Kidney (tissue), 14 donors: ENCODE results near the gene SIVA1. TPM values are rescaled to one million over a fixed set of nuclear protein-coding genes. Genes with fewer than 3 reads are reported as not detected.

Source experiments
- DNase-seq, 5 donors: peaks; one replicate each; pipeline ENCODE4 v3.0.0-alpha.2; 2013 to 2020
- FAIRE-seq: peaks from 2 replicates; lab custom pipeline; 2012; peaks lifted over from hg19 to GRCh38; lab: Jason Lieb, UNC
- H3K27ac ChIP-seq, 2 donors: one replicate each; pipeline ENCODE4 v1.7.0; 2013; ENCODE audit warnings: low read depth in 2 of 2, low read length in 2 of 2, inconsistent platforms in 1 of 2
- H3K27me3 ChIP-seq: one replicate; pipeline ENCODE4 v1.7.1; 2013; ENCODE audit warnings: low read length, inconsistent platforms; ENCODE audit not compliant: control insufficient read depth, insufficient read depth
- H3K36me3 ChIP-seq, 3 donors: one replicate each; pipeline versions ENCODE4 v1.7.0 to v1.7.1; 2013; ENCODE audit warnings: low read length in 3 of 3, control low read depth in 1 of 3, inconsistent platforms in 1 of 3; ENCODE audit not compliant: insufficient read depth in 3 of 3, control insufficient read depth in 2 of 3
- H3K4me1 ChIP-seq, 3 donors: one replicate each; pipeline versions ENCODE4 v1.7.0 to v1.7.1; 2013; ENCODE audit warnings: low read length in 3 of 3, inconsistent platforms in 1 of 3, low read depth in 1 of 3; ENCODE audit not compliant: control insufficient read depth in 2 of 3, insufficient read depth in 2 of 3
- H3K4me3 ChIP-seq, 3 donors: one replicate each; pipeline versions ENCODE4 v1.7.0 to v1.8.1; 2013; ENCODE audit warnings: low read length in 3 of 3, control low read depth in 1 of 3, inconsistent platforms in 1 of 3
- H3K9ac ChIP-seq, 3 donors: one replicate each; pipeline versions ENCODE4 v1.7.0 to v1.7.1; 2013; ENCODE audit warnings: low read length in 3 of 3, control low read depth in 1 of 3, inconsistent platforms in 1 of 3
- H3K9me3 ChIP-seq, 3 donors: one replicate each; pipeline versions ENCODE4 v1.7.0 to v1.7.1; 2013; ENCODE audit warnings: low read length in 3 of 3, control low read depth in 1 of 3, inconsistent platforms in 1 of 3; ENCODE audit not compliant: control insufficient read depth in 2 of 3, insufficient read depth in 1 of 3
- CTCF ChIP-seq: IDR thresholded peaks from 3 replicates; pipeline ENCODE4 v1.5.1; 2012; ENCODE audit warnings: mild to moderate bottlenecking, moderate library complexity, borderline replicate concordance; ENCODE audit not compliant: insufficient read depth; ENCODE audit errors: extremely low read depth
- intact Hi-C: fragments of 100-400 bp; cut with DNase I; formaldehyde crosslinking; loops from one replicate; pipeline ENCODE4 v1.11.1; 2022
- polyA plus RNA-seq: library from polyadenylated mRNA; stranded (reverse); fragments of 350-450 nt; fragmentation: Illumina TruSeq; extraction: RNeasy Lipid Tissue Mini Kit (QIAGEN cat#74804); gene quantifications from one replicate; pipeline ENCODE4 v1.2.3, GENCODE V29; 2014; ENCODE audit warnings: low read depth, low replicate concordance; ENCODE audit not compliant: insufficient read depth
- total RNA-seq: library from RNA; stranded (reverse); fragmentation: NEBNext Ultra II Directional; extraction: Animal tissue kit (Norgen Biotek cat#: 25700); gene quantifications from one replicate; pipeline ENCODE4 v1.2.1, GENCODE V29; 2021
- donor health status: control.
- donor health status: control.
- donor health status: control.
- donor health status: control.
- donor health status: control.
- donor health status: DM: yes; HTN: yes; CAD: no.
- donor health status: Normal renal cell carcinoma (clear cell type).

SIVA1 gene
- total and polyA plus RNA-seq, 2 donors from 2014 or later: 65.7 to 124 TPM

DNA sequence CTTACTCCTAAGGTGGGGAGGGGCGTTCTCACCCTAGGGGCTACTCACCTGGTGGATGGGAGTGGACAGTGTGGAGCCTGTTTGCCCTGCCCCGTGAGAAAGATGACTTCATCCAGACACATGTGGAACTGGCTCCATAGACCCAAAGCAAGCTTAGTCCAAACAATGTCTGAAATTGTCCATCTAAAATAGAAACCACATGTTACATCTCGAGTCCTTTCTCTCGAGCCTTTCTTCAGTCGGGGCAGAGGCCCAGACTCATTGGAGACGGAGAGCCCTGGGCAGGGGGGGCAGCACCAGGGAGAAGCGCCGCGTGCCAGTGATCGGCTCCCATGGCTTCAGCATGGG lies 4.3 kb downstream of the SIVA1 start:
- H3K4me3 ChIP-seq: no peak overlapping the region
- intact Hi-C loops: no loop called here
- H3K4me1 ChIP-seq: peaks cover 0 to 14% (median 10%) of the 10 kb centered on the region in 3 donors
- H3K36me3 ChIP-seq: peaks cover 2 to 26% (median 21%) of the 10 kb centered on the region in 3 donors
- FAIRE-seq (no peak), DNase-seq (peak in 1 of 5 donors; percentile 62)
- H3K9ac ChIP-seq: no peak overlapping the region
- no peaks in the 10 kb centered on the region for H3K9me3 ChIP-seq
- H3K27ac ChIP-seq: no peak overlapping the region
- H3K27me3 ChIP-seq: no peaks in the 10 kb centered on the region
- no peak for TF ChIP-seq CTCF

GRCh38 chr14:104757681-104758392 lies 4.9 kb downstream of the SIVA1 start:
- FAIRE-seq: no peak
- H3K9ac ChIP-seq: no peak overlapping the region
- DNase-seq: peak in 1 of 5 donors; percentile 54
- no peak overlapping the region for H3K27ac ChIP-seq
- peaks cover 0 to 14% (median 10%) of the 10 kb centered on the region in 3 donors for H3K4me1 ChIP-seq
- intact Hi-C loops: no loop called here
- no peak overlapping the region for H3K4me3 ChIP-seq
- no peaks in the 10 kb centered on the region for H3K9me3 ChIP-seq
- TF ChIP-seq CTCF: no peak
- H3K36me3 ChIP-seq: peaks cover 2 to 26% (median 21%) of the 10 kb centered on the region in 3 donors
- H3K27me3 ChIP-seq: no peaks in the 10 kb centered on the region

DNA sequence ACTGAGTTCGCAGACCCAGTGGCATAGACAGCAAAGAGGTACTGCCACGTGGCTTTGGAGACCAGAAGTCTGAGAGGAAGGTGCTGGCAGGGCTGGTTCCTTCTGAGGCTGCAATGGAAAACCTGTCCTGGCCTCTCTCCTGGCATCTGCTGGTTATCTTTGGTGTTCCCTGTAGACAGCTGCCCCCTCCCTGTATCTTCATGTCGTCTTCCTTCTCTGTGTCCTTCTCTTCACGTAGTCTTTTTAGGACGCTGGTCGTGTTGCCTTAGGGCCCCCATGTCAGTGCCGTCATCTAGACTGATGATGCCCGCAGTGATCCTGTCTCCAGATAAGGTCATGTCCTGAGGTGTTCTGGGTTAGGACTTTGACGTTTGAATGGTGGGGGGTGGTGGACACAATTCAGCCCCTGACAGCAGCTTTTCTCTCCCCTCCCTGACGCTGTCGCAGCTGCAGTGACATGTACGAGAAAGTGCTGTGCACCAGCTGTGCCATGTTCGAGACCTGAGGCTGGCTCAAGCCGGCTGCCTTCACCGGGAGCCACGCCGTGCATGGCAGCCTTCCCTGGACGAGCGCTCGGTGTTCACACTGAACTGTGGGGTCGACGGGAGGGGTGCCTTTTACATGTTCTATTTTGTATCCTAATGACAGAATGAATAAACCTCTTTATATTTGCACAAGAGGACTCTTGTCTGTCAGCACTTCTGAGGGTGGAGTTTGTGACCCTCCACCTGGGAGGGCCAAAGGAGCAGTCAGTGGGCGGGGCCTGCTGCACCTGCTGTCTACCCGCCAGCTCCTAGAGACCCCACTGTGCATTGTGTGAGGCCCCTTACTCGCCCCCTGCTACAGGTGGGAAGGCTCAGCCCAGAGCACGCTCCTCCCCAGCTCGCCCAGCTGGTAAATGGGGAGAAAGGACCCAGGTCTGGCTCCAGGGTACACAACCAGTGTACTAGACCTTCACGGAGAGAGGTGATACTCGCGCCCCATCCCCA lies 6.3 kb downstream of the SIVA1 start:
- DNase-seq (peak in 1 of 5 donors; percentile 58), FAIRE-seq (no peak)
- Histone ChIP-seq H3K27me3 (no peaks in the 10 kb centered on the region), H3K9me3 (no peaks in the 10 kb centered on the region), H3K4me3 (no peak overlapping the region), H3K36me3 (peaks cover 2 to 26% (median 21%) of the 10 kb centered on the region in 3 donors), H3K27ac (no peak overlapping the region), H3K9ac (no peak overlapping the region), H3K4me1 (peaks cover 0 to 8% (median 6%) of the 10 kb centered on the region in 3 donors)
- intact Hi-C loops: no loop called here
- no peak for TF ChIP-seq CTCF
